ENCODE results near the gene PIF1.

Gene PIF1

DNA sequence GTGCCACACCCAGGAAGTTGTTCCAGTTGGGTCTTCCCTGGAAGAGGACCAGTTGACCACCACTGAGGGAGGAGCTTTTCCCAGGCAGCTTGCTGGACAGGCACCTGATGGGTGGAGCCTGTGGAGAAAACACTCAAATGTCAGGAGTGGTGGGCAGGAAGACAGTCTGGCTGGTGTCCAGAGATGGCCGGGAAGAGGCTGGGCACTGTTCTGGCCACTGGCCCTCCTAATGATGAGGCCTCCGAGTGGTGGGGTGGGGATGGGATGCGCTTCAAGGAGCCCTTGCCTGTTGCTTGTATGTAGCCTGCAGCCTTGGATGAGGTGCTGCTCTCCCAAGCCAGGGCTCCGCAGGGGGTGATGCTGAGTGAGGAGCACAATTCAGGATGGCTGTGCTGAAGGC is 28.6 kb upstream of the PIF1 start:
- H3F3A ChIP-seq (ENCODE audit: control insufficient read depth, insufficient read depth), result peaks cover 3% of the 10 kb centered on the region; the same call in 1 of the 2 replicates
- H3K27ac ChIP-seq (ENCODE audit: low read depth, low read length), result no peak overlapping the region
- no peaks in the 10 kb centered on the region; the same call in 1 of the 2 replicates for H4K20me1 ChIP-seq (ENCODE audit: control insufficient read depth, insufficient read depth, low read depth, low read length)
- no peaks in the 10 kb centered on the region for H3K9me3 ChIP-seq (ENCODE audit: control insufficient read depth, insufficient read depth, low read length)
- H3K36me3 ChIP-seq (ENCODE audit: control insufficient read depth, low read length), result peaks cover 77% of the 10 kb centered on the region
- no peak overlapping the region for H3K4me3 ChIP-seq (ENCODE audit: low read length)
- H3K27me3 ChIP-seq (ENCODE audit: control insufficient read depth, low read length), result no peaks in the 10 kb centered on the region
- H3K4me2 ChIP-seq (ENCODE audit: low read length), result no peak overlapping the region
- TF ChIP-seq EZH2phosphoT487 (IDR thresholded peaks at IDR 0.05; ENCODE audit: borderline replicate concordance, low read length), result no peak
- TF ChIP-seq, protein P1, sequence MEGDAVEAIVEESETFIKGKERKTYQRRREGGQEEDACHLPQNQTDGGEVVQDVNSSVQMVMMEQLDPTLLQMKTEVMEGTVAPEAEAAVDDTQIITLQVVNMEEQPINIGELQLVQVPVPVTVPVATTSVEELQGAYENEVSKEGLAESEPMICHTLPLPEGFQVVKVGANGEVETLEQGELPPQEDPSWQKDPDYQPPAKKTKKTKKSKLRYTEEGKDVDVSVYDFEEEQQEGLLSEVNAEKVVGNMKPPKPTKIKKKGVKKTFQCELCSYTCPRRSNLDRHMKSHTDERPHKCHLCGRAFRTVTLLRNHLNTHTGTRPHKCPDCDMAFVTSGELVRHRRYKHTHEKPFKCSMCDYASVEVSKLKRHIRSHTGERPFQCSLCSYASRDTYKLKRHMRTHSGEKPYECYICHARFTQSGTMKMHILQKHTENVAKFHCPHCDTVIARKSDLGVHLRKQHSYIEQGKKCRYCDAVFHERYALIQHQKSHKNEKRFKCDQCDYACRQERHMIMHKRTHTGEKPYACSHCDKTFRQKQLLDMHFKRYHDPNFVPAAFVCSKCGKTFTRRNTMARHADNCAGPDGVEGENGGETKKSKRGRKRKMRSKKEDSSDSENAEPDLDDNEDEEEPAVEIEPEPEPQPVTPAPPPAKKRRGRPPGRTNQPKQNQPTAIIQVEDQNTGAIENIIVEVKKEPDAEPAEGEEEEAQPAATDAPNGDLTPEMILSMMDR (IDR thresholded peaks at IDR 0.05; ENCODE audit: low read depth, low read length, poor library complexity, severe bottlenecking), result no peak
- no peaks in the 10 kb centered on the region for H3K9me2 ChIP-seq (replicated peaks; ENCODE audit: control insufficient read depth, low read length)
- H3K79me2 ChIP-seq (ENCODE audit: control insufficient read depth, low read length), result peaks cover 54% of the 10 kb centered on the region
- H3K4me1 ChIP-seq (ENCODE audit: control insufficient read depth, low read length), result peaks cover 31% of the 10 kb centered on the region

DNA sequence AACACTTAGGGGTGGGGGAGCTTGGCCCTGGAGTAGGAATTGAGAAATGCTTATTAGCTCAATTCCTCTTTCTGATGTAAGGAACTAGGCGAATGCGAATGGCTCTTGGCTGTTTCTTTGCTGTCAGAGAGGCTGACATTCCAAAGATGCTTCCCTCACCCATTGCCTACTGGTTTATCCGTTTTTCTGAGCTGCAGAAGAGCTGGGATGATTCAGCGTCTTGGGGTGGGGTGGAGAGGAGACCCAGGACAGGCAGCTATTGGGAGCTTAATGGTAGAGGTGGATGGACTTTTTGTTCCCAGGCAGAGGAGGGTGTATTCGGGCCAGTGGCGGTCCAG is 26.0 kb upstream of the PIF1 start:
- peaks cover 54% of the 10 kb centered on the region for H3K79me2 ChIP-seq (ENCODE audit: control insufficient read depth, low read length)

DNA sequence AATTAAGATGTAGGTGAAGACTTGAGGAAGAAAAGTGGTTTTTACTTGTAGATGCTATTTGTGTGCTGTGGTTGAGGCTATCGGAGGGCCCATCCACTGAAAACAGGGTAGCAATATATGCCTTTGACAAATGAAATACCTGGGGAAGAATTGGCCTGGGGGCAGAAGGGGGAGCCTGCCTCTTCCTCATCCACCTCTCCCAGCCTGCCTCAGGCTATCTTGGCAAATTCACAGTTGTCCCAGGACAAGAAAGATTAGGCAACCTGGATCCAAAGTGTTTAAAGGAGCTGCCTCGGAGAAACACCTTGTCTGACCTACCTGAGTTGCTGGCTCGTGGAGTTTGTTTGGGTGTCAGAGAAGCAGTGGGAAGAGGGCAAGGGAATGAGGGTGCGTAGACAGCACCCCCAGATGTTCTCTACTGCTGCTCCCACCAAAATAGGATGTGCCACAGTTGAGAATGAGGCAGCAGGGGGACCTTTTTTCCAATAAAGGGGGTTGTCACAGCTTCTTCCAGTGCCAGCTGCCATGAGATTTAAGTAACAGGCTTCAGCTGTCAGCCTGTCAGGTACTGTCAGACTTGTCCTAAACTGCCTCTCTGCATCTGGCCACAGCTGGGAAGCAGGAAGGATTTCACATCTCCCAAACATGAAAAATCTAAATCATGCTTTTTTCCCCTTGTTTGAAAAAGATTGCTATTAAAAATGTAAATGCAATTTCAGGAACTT is 25.5 kb upstream of the PIF1 start:
- Histone ChIP-seq H3F3A (ENCODE audit: control insufficient read depth, insufficient read depth) (peaks cover 3% of the 10 kb centered on the region; the same call in 1 of the 2 replicates), H3K36me3 (ENCODE audit: control insufficient read depth, low read length) (peaks cover 71% of the 10 kb centered on the region), H3K4me2 (ENCODE audit: low read length) (no peak overlapping the region), H3K9me3 (ENCODE audit: control insufficient read depth, insufficient read depth, low read length) (no peaks in the 10 kb centered on the region), H4K20me1 (ENCODE audit: control insufficient read depth, insufficient read depth, low read depth, low read length) (0 out of 2 replicates have a peak, but pooled peaks cover 6% of the 10 kb centered on the region), H3K27me3 (ENCODE audit: control insufficient read depth, low read length) (no peaks in the 10 kb centered on the region), H3K9me2 (replicated peaks; ENCODE audit: control insufficient read depth, low read length) (no peaks in the 10 kb centered on the region), H3K4me3 (ENCODE audit: low read length) (no peak overlapping the region), H3K4me1 (ENCODE audit: control insufficient read depth, low read length) (peaks cover 35% of the 10 kb centered on the region), H3K27ac (ENCODE audit: low read depth, low read length) (no peak overlapping the region), H3K79me2 (ENCODE audit: control insufficient read depth, low read length) (peaks cover 56% of the 10 kb centered on the region)
- no peak for TF ChIP-seq EZH2phosphoT487 (IDR thresholded peaks at IDR 0.05; ENCODE audit: borderline replicate concordance, low read length)
- TF ChIP-seq, protein P1 (IDR thresholded peaks at IDR 0.05; ENCODE audit: low read depth, low read length, poor library complexity, severe bottlenecking), result no peak

More for the DNA sequence above, 26.0 kb upstream of the PIF1 start:
- Histone ChIP-seq H3F3A (ENCODE audit: control insufficient read depth, insufficient read depth) (peaks cover 3% of the 10 kb centered on the region; the same call in 1 of the 2 replicates), H3K9me2 (replicated peaks; ENCODE audit: control insufficient read depth, low read length) (no peaks in the 10 kb centered on the region), H3K27me3 (ENCODE audit: control insufficient read depth, low read length) (no peaks in the 10 kb centered on the region), H3K36me3 (ENCODE audit: control insufficient read depth, low read length) (peaks cover 75% of the 10 kb centered on the region), H3K4me3 (ENCODE audit: low read length) (no peak overlapping the region), H3K4me2 (ENCODE audit: low read length) (no peak overlapping the region), H4K20me1 (ENCODE audit: control insufficient read depth, insufficient read depth, low read depth, low read length) (0 out of 2 replicates have a peak, but pooled peaks cover 5% of the 10 kb centered on the region), H3K27ac (ENCODE audit: low read depth, low read length) (no peak overlapping the region), H3K4me1 (ENCODE audit: control insufficient read depth, low read length) (peaks cover 35% of the 10 kb centered on the region), H3K9me3 (ENCODE audit: control insufficient read depth, insufficient read depth, low read length) (no peaks in the 10 kb centered on the region)
- no peak for TF ChIP-seq EZH2phosphoT487 (IDR thresholded peaks at IDR 0.05; ENCODE audit: borderline replicate concordance, low read length)
- TF ChIP-seq, protein P1 (IDR thresholded peaks at IDR 0.05; ENCODE audit: low read depth, low read length, poor library complexity, severe bottlenecking), result no peak
